Stimulated activated CD8-positive, alpha-beta memory T cell treated with anti-CD3 and anti-CD28 coated beads, Interleukin-4, amount 100 ng/mL, for 4 hours (primary cell): ENCODE results near the gene FAM13C.

Experiments used
- DNase-seq, 2 donors: peaks; one replicate each; pipeline ENCODE4 v3.0.0-alpha.2; 2020; ENCODE audit warnings: low read depth in 2 of 2, low spot score in 1 of 2

Gene FAM13C

DNA sequence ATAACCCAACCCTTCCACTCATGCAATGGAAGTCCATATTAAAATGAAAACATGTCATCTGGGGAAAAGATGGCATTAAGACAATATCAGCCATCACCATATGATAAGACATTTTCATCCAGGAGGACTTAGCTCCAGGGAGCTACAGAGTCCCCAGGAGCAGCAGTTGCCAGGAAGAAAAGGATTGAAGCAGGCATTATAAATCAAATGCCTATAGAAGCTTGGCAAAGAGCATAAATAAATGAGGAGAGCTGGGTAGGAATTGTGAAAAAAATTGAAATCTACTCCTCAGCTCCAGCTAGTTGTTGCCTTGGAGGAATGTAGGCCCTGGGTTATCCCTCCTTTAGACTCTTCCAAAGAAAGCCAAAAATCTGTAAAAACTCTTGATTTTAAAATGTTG is 42.5 kb downstream of the FAM13C start:
- DNase-seq: no peak

- DNase-seq: no peak
Observed at GRCh38 chr10:59317066-59317465, 45.3 kb downstream of the FAM13C start.

DNA sequence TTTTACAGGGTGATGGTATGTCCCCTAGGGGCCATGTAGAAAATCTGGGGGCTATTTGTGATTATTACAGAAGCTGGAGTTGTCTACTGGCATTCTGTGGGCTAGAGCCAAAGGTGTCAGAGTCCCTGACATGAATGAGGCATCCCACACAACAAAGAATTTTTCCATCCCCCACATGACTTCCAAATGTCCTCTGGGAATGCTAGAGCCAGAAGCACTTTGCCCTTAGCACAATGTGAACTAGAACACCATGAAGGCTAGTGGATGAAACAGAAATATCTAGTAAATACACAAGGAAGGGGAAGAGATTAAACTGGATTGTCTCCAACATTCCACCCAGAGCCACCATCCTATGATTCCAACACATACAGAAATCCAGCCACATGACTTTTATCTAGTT is 46.9 kb downstream of the FAM13C start:
- DNase-seq: no peak

- DNase-seq: no peak
Observed at GRCh38 chr10:59314268-59314667, 48.1 kb downstream of the FAM13C start.

DNA sequence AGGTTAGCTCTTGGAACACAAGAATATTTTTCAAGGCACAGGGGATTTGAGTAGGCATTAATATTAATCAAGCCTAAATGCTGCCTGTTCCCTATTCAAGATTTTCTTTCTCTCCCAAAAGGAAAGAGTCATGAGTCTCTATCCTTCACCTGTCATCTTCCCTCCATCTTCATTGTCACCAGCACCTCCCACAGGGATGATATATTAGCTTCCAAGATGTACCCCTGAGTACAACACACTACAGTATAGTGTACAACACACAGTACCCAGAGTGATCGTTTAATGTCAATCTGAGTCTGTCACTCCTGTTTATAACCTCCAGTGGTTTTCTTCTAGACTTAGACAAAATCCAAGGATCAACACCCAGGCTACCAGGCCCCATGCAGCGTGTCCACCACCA is 50.1 kb downstream of the FAM13C start:
- DNase-seq: no peak

- no peak for DNase-seq
Observed at GRCh38 chr10:59311025-59311424, 51.3 kb downstream of the FAM13C start.

GRCh38 chr10:59310324-59310914 is 51.9 kb downstream of the FAM13C start:
- DNase-seq: no peak

GRCh38 chr10:59304521-59305097 is 57.7 kb downstream of the FAM13C start:
- no peak for DNase-seq

DNA sequence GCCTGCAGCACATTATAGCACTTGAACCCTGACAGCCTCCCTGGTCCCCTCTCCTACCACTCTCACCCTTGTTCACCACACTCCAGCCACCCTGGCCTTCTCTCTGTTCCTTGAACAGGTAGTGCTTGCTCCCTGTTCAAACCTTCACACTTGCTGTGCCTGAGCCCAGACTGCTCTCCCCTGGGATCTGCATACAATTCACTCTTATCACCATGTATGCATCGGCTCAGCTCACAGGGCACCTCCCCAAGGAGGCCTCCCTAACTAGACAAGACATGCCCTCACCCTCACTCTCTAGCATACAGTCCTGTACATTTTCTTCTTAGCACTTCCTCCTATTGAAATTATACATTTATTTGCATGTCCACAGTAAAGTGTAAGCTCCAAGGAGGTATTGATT is 59.3 kb downstream of the FAM13C start:
- no peak for DNase-seq

DNA sequence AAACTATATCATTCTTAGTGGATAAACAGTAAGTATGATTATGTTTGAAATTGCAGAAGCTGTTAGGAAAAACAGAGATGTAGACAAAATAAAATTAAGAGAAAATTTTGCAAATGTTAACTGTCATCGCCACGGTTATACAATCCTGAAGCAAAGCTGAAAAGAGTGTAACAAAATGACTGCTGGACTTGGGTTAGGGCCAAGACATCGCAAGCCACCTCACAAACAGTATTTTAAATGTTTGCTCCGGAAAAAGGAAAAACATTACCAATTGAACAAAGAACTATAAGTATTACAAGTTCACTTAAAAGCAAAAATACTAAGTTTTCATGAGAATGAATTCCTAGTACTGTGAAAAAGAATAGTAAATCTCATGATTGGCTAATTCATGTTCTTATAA is 60.0 kb downstream of the FAM13C start:
- DNase-seq: no peak

GRCh38 chr10:59301067-59301754 is 61.1 kb downstream of the FAM13C start:
- DNase-seq: no peak

DNA sequence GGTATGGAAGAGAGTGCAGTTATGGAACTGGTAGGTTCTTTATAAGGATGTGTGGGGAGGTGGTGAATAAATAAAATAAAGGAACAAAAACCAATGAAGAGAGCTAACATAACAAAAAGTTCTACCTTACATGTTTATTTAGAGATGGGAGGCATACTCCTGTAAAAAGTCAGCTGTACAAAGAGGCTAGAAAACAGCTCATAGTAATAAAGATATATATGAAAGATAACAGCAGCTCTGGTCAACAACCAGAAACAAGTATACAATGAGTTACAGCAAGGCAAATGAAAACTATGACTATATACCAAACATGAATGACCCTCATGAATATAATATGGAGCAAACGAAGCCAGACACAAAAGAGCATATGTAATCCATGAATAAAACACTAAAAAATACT is 62.0 kb downstream of the FAM13C start:
- no peak for DNase-seq

- DNase-seq: no peak
Observed at GRCh38 chr10:59299933-59300332, 62.4 kb downstream of the FAM13C start.

GRCh38 chr10:59290448-59290847 is 71.9 kb downstream of the FAM13C start:
- DNase-seq: no peak

DNA sequence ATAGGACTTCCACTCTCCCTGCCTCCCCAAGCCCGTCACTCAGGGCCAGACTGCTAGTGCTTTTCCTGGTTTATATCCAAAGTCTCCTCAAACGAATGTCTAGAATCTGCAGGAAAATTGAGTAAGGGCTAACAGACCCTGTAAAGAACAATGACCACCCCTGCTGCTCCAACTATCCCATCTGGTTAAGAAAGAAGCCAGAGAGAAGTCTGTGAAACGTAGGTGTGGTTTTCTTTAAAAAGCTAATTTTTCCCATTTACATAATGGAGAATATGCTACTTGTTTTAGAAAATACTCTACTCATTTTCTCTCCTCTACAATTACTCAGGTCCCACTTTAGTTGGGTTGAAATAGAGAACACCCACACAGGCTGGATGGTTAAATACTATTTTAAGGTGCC is 72.5 kb downstream of the FAM13C start:
- no peak for DNase-seq

GRCh38 chr10:59287587-59288255 is 74.6 kb downstream of the FAM13C start:
- no peak for DNase-seq

GRCh38 chr10:59285848-59286247 is 76.5 kb downstream of the FAM13C start:
- no peak for DNase-seq

- DNase-seq: no peak
Observed at GRCh38 chr10:59285073-59285472, 77.3 kb downstream of the FAM13C start.

GRCh38 chr10:59284118-59284975 is 78.0 kb downstream of the FAM13C start:
- no peak for DNase-seq

DNA sequence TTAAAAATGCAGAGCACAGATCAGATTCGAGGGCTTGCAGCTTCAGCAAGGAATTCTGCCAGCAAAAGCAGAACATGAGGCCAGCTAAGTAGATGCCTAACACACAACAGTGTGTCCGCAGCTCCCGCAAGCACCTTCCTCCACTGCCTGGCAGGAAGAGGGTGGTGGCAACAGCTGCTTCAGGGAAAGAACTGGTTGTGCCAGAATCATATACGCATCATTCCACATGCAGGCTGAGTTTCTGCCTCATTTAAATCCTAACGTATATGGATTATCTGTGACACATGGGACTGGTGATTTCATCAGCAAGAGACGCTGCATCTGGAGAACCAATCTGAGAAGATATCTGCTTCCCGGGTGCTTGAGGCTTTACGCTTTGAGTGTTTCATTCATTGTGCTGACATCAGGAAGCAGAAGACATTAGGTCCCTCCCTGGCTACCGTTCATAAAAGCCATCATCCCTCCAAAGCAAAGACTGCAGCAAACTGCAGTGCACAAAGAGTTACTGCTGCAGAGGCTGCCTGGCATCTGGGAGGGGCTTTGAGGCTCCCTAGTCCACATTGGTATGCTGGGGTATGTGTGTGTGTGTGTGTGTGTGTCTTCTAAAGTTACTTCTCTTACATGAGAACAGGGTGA is 78.8 kb downstream of the FAM13C start:
- no peak for DNase-seq

DNA sequence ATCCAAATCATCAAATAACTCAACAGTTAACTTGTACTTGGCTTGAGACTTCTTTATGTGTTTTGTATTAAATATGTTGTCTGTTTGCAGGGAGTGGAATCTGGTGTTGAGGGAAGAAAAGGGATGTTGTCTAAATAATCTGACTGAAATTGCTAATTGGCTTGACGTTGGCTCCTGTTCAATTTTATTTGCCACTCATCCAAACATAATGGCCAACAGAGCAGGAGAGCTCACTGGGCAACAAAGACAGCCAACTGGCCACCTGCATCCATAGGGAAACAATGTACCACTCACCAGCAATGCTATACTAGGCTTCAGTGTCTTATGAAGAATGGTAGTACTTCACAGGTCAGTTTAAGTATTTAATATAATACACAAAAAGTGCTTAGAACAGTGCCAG is 80.5 kb downstream of the FAM13C start:
- DNase-seq: no peak
